ENCODE results near the gene OR8B3. TPM values are rescaled to one million over a fixed set of nuclear protein-coding genes. Genes with fewer than 3 reads are reported as not detected.

OR8B3 gene
- total and polyA plus RNA-seq, 4 donors = not detected

- Histone ChIP-seq H3K4me3 (ENCODE audit: low read depth in 1 of 3, low read length in 3 of 3) (no peak overlapping the region), H3K4me1 (ENCODE audit: control insufficient read depth in 4 of 4, insufficient read depth in 4 of 4, low read length in 3 of 4) (no peaks in the 10 kb centered on the region), H3K36me3 (ENCODE audit: control insufficient read depth in 4 of 4, insufficient read depth in 3 of 4, low read depth in 1 of 4, low read length in 3 of 4) (no peaks in the 10 kb centered on the region), H3K9me3 (ENCODE audit: control insufficient read depth in 4 of 4, low read length in 3 of 4) (no peaks in the 10 kb centered on the region), H3K9ac (ENCODE audit: low read depth in 1 of 2, low read length in 2 of 2) (no peak overlapping the region), H3K27me3 (ENCODE audit: control insufficient read depth in 4 of 4, insufficient read depth in 4 of 4, low read length in 3 of 4) (no peaks in the 10 kb centered on the region), H3K27ac (ENCODE audit: low read depth in 1 of 2, low read length in 2 of 2) (no peak overlapping the region)
- TF ChIP-seq EGR1 (IDR thresholded peaks at IDR 0.05; ENCODE audit: low read depth in 2 of 2) (no peak), ATF3 (IDR thresholded peaks at IDR 0.05) (no peak), RAD21 (IDR thresholded peaks at IDR 0.05) (no peak), JUND (IDR thresholded peaks at IDR 0.05) (no peak), FOXA2 (IDR thresholded peaks at IDR 0.05) (no peak), MAX (IDR thresholded peaks at IDR 0.05) (no peak), TAF1 (conservative IDR thresholded peaks at IDR 0.05) (no peak)
- TF ChIP-seq, protein P1, sequence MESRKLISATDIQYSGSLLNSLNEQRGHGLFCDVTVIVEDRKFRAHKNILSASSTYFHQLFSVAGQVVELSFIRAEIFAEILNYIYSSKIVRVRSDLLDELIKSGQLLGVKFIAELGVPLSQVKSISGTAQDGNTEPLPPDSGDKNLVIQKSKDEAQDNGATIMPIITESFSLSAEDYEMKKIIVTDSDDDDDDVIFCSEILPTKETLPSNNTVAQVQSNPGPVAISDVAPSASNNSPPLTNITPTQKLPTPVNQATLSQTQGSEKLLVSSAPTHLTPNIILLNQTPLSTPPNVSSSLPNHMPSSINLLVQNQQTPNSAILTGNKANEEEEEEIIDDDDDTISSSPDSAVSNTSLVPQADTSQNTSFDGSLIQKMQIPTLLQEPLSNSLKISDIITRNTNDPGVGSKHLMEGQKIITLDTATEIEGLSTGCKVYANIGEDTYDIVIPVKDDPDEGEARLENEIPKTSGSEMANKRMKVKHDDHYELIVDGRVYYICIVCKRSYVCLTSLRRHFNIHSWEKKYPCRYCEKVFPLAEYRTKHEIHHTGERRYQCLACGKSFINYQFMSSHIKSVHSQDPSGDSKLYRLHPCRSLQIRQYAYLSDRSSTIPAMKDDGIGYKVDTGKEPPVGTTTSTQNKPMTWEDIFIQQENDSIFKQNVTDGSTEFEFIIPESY (IDR thresholded peaks at IDR 0.05) = no peak
- TF ChIP-seq, protein P2, sequence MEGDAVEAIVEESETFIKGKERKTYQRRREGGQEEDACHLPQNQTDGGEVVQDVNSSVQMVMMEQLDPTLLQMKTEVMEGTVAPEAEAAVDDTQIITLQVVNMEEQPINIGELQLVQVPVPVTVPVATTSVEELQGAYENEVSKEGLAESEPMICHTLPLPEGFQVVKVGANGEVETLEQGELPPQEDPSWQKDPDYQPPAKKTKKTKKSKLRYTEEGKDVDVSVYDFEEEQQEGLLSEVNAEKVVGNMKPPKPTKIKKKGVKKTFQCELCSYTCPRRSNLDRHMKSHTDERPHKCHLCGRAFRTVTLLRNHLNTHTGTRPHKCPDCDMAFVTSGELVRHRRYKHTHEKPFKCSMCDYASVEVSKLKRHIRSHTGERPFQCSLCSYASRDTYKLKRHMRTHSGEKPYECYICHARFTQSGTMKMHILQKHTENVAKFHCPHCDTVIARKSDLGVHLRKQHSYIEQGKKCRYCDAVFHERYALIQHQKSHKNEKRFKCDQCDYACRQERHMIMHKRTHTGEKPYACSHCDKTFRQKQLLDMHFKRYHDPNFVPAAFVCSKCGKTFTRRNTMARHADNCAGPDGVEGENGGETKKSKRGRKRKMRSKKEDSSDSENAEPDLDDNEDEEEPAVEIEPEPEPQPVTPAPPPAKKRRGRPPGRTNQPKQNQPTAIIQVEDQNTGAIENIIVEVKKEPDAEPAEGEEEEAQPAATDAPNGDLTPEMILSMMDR (IDR thresholded peaks at IDR 0.05; ENCODE audit: low read depth, low read length, missing input control) = no peak
- TF ChIP-seq, protein P3, sequence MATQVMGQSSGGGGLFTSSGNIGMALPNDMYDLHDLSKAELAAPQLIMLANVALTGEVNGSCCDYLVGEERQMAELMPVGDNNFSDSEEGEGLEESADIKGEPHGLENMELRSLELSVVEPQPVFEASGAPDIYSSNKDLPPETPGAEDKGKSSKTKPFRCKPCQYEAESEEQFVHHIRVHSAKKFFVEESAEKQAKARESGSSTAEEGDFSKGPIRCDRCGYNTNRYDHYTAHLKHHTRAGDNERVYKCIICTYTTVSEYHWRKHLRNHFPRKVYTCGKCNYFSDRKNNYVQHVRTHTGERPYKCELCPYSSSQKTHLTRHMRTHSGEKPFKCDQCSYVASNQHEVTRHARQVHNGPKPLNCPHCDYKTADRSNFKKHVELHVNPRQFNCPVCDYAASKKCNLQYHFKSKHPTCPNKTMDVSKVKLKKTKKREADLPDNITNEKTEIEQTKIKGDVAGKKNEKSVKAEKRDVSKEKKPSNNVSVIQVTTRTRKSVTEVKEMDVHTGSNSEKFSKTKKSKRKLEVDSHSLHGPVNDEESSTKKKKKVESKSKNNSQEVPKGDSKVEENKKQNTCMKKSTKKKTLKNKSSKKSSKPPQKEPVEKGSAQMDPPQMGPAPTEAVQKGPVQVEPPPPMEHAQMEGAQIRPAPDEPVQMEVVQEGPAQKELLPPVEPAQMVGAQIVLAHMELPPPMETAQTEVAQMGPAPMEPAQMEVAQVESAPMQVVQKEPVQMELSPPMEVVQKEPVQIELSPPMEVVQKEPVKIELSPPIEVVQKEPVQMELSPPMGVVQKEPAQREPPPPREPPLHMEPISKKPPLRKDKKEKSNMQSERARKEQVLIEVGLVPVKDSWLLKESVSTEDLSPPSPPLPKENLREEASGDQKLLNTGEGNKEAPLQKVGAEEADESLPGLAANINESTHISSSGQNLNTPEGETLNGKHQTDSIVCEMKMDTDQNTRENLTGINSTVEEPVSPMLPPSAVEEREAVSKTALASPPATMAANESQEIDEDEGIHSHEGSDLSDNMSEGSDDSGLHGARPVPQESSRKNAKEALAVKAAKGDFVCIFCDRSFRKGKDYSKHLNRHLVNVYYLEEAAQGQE (IDR thresholded peaks at IDR 0.05) = no peak
- DNase-seq (ENCODE audit: low spot score) = no peak
- 46% methylated on average over 2 of the region's 2 CpGs for WGBS
Observed at GRCh38 chr11:124442847-124443246, 44.0 kb upstream of the OR8B3 start.

- TF ChIP-seq, protein P1 (IDR thresholded peaks at IDR 0.05) = no peak
- TF ChIP-seq FOXA1 (IDR thresholded peaks at IDR 0.05) (no peak), RAD21 (IDR thresholded peaks at IDR 0.05) (peak in 1 of 2 donors; percentile 25)
- Histone ChIP-seq H3K27ac (ENCODE audit: low read depth in 1 of 2, low read length in 2 of 2) (no peak overlapping the region), H3K4me1 (ENCODE audit: control insufficient read depth in 4 of 4, insufficient read depth in 4 of 4, low read length in 3 of 4) (no peaks in the 10 kb centered on the region), H3K9me3 (ENCODE audit: control insufficient read depth in 4 of 4, low read length in 3 of 4) (no peaks in the 10 kb centered on the region), H3K4me3 (ENCODE audit: low read depth in 1 of 3, low read length in 3 of 3) (no peak overlapping the region), H3K9ac (ENCODE audit: low read depth in 1 of 2, low read length in 2 of 2) (no peak overlapping the region), H3K36me3 (ENCODE audit: control insufficient read depth in 4 of 4, insufficient read depth in 3 of 4, low read depth in 1 of 4, low read length in 3 of 4) (no peaks in the 10 kb centered on the region), H3K27me3 (ENCODE audit: control insufficient read depth in 4 of 4, insufficient read depth in 4 of 4, low read length in 3 of 4) (no peaks in the 10 kb centered on the region)
- 36% methylated on average over 6 of the region's 6 CpGs for WGBS
- no peak for DNase-seq (ENCODE audit: low spot score)
Observed at GRCh38 chr11:124442442-124442841, 43.6 kb upstream of the OR8B3 start.

Data from liver (tissue), 9 donors.